HepG2 (cell line): Measurements from ENCODE around the gene FBXO28. TPM values are rescaled to one million over a fixed set of nuclear protein-coding genes. Genes with fewer than 3 reads are reported as not detected.

Source experiments
- ATAC-seq: fragments of 200-7000 bp; cut with Tn5 transposase; 3 replicates; pipeline ENCODE4 v1.9.1; 2020; ENCODE audit warnings: mild to moderate bottlenecking, moderate library complexity
- BruUV-seq: library from RNA; stranded (reverse); fragments of 400-500 nt; replicated peaks from 2 replicates; lab custom pipeline; 2021; lab: Mats Ljungman, UMichigan
- CTCF ChIA-PET: fragments of 300-600 bp; formaldehyde crosslinking; extraction: SDS; loops from one replicate; lab custom pipeline; 2021; ENCODE audit warnings: low total read pairs, inconsistent platforms, low intra/inter-chr PET ratio; lab: Yijun Ruan, JAX
- POLR2A ChIA-PET: fragments of 350-600 bp; sonication (Branson Sonifier 250); formaldehyde crosslinking; loops from one replicate; lab custom pipeline; 2020; ENCODE audit warnings: antibody characterized with exemption, inconsistent platforms; lab: Yijun Ruan, JAX
- DNase-seq: peaks from one replicate; pipeline ENCODE4 v3.0.0-alpha.2; 2015; ENCODE audit warnings: low spot score
- FAIRE-seq: peaks from 3 replicates; lab custom pipeline; 2011; peaks lifted over from hg19 to GRCh38; lab: Jason Lieb, UNC
- H2AFZ ChIP-seq: one replicate; pipeline ENCODE4 v1.6.1; 2011; ENCODE audit warnings: low read length, inconsistent platforms
- H3K27ac ChIP-seq: fragments of 300-600 bp; 3 replicates; pipeline ENCODE4 v1.8.0; 2011; ENCODE audit warnings: mixed run types, mild to moderate bottlenecking, mixed read lengths, low read length, inconsistent platforms; ENCODE audit not compliant: insufficient read depth; ENCODE audit errors: extremely low read length
- H3K27me3 ChIP-seq, 2 experiments: fragments of 200-600 bp in 1 of 2; 2 replicates in 1 of 2; 3 replicates in 1 of 2; pipeline versions ENCODE4 v1.6.0 to v1.8.0; 2011; ENCODE audit warnings: low read length in 2 of 2, mild to moderate bottlenecking in 2 of 2, moderate library complexity in 2 of 2, inconsistent platforms in 1 of 2; ENCODE audit not compliant: insufficient read depth in 2 of 2, control insufficient read depth in 1 of 2
- H3K36me3 ChIP-seq, 2 experiments: fragments of 200-600 bp in 1 of 2; replicated peaks in 1 of 2; 2 replicates in 1 of 2; 3 replicates in 1 of 2; pipeline versions ENCODE4 v1.5.1 to v1.8.0; 2011; ENCODE audit warnings: low read length in 2 of 2, inconsistent platforms in 1 of 2; ENCODE audit not compliant: insufficient read depth in 2 of 2, control insufficient read depth in 1 of 2
- H3K4me1 ChIP-seq: 2 replicates; pipeline ENCODE4 v1.5.1; 2012; ENCODE audit warnings: low read length, inconsistent platforms; ENCODE audit not compliant: insufficient read depth
- H3K4me2 ChIP-seq: 2 replicates; pipeline ENCODE4 v1.6.0; 2011; ENCODE audit warnings: low read depth, low read length, inconsistent platforms
- H3K4me3 ChIP-seq, 3 experiments: fragments of 200-600 bp in 1 of 3; sonication (generic), shearing (Covaris generic) in 1 of 3; replicated peaks in 1 of 3; 2 replicates each; pipeline ENCODE4 v1.5.1; 2011 to 2016; ENCODE audit warnings: low read length in 3 of 3, inconsistent platforms in 2 of 3, low read depth in 2 of 3, mild to moderate bottlenecking in 2 of 3, control low read depth in 1 of 3, mixed read lengths in 1 of 3; ENCODE audit not compliant: insufficient read depth in 1 of 3
- H3K79me2 ChIP-seq: one replicate; pipeline ENCODE4 v1.6.1; 2011; ENCODE audit warnings: low read length, inconsistent platforms; ENCODE audit not compliant: insufficient read depth
- H3K9ac ChIP-seq: 2 replicates; pipeline ENCODE4 v1.6.0; 2011; ENCODE audit warnings: mild to moderate bottlenecking, low read depth, low read length, inconsistent platforms; ENCODE audit not compliant: insufficient read depth
- H3K9me3 ChIP-seq: 2 replicates; pipeline ENCODE4 v1.5.1; 2012; ENCODE audit warnings: mild to moderate bottlenecking, low read length
- H4K20me1 ChIP-seq: 2 replicates; pipeline ENCODE4 v1.6.0; 2011; ENCODE audit warnings: inconsistent platforms, mild to moderate bottlenecking, low read length, moderate library complexity; ENCODE audit not compliant: insufficient read depth
- ATF7 ChIP-seq, 2 experiments: fragments of 450-650 bp in 1 of 2; sonication (generic) in 1 of 2; formaldehyde crosslinking in 1 of 2; IDR thresholded peaks; 2 replicates each; pipeline versions ENCODE4 v1.4.0 to v1.6.1; 2016 to 2020; ENCODE audit warnings: antibody characterized with exemption in 1 of 2, mild to moderate bottlenecking in 1 of 2, missing genetic modification reagents in 1 of 2
- BRCA1 ChIP-seq: sonication (generic); formaldehyde crosslinking; IDR thresholded peaks from 2 replicates; pipeline ENCODE4 v1.4.0; 2020; ENCODE audit warnings: missing genetic modification reagents
- TBX3 ChIP-seq: fragments of 450-650 bp; IDR thresholded peaks from 2 replicates; pipeline ENCODE4 v1.6.1; 2017; ENCODE audit warnings: antibody characterized with exemption, mild to moderate bottlenecking, inconsistent platforms, borderline replicate concordance
- ZBTB38 ChIP-seq: sonication (generic); formaldehyde crosslinking; IDR thresholded peaks from 2 replicates; pipeline ENCODE4 v1.5.1; 2020; ENCODE audit warnings: mild to moderate bottlenecking, missing genetic modification reagents
- ZBTB7A ChIP-seq: sonication (generic); formaldehyde crosslinking; IDR thresholded peaks from 2 replicates; pipeline ENCODE4 v1.8.0; 2022; ENCODE audit warnings: mild to moderate bottlenecking, missing genetic modification reagents
- ZNF274 ChIP-seq: sonication (generic); formaldehyde crosslinking; IDR thresholded peaks from 2 replicates; pipeline ENCODE4 v1.5.1; 2020; ENCODE audit warnings: mild to moderate bottlenecking, missing genetic modification reagents
- ZSCAN20 ChIP-seq: sonication (generic); formaldehyde crosslinking; IDR thresholded peaks from 2 replicates; pipeline ENCODE4 v1.4.0; 2020; ENCODE audit warnings: missing genetic modification reagents, mild to moderate bottlenecking, borderline replicate concordance
- WGBS: methylation state at CpG from one replicate; pipeline ENCODE4 v1.1.6; 2017; ENCODE audit warnings: low lambda C conversion rate; 5-methylcytosine and 5-hydroxymethylcytosine counted together
- in situ Hi-C: cut with HindIII; loops from 2 replicates; pipeline ENCODE4 v1.10.0; 2017; ENCODE audit warnings: low pct_unique_long_range_greater_than_20kb; ENCODE audit not compliant: extremely low pct_ligation_motif_present
- intact Hi-C: fragments of 100-400 bp; cut with micrococcal nuclease; formaldehyde crosslinking; loops from one replicate; pipeline ENCODE4 v1.10.0; 2022; ENCODE audit not compliant: unreplicated experiment
- polyA plus RNA-seq, 8 experiments: library from polyadenylated mRNA; depleted of rRNA in 3 of 8; stranded (reverse) in 7 of 8; unstranded in 1 of 8; fragments of >200 nt; fragmentation: Illumina TruSeq in 4 of 8; extraction: Trizol in 4 of 8; gene quantifications; 2 replicates each; pipeline versions ENCODE4 v1.2.1 to v1.2.3, GENCODE V29; 2011 to 2016; ENCODE audit warnings: low read depth in 4 of 8, missing spikeins in 1 of 8, mixed read lengths in 1 of 8; ENCODE audit not compliant: insufficient read depth in 1 of 8
- total RNA-seq, 5 experiments: library from RNA; depleted of rRNA; stranded (reverse); fragments of >200 nt; fragmentation: Illumina TruSeq; extraction: Trizol; gene quantifications; 2 replicates each; pipeline ENCODE4 v1.2.3, GENCODE V29; 2016; ENCODE audit warnings: low read depth in 1 of 5

The FBXO28 gene
- total and polyA plus RNA-seq, 2 of the 13 experiments (the other 11 are each of a cell fraction or from before 2014, with no cell fraction given): 8.5 to 29.1 TPM

DNA sequence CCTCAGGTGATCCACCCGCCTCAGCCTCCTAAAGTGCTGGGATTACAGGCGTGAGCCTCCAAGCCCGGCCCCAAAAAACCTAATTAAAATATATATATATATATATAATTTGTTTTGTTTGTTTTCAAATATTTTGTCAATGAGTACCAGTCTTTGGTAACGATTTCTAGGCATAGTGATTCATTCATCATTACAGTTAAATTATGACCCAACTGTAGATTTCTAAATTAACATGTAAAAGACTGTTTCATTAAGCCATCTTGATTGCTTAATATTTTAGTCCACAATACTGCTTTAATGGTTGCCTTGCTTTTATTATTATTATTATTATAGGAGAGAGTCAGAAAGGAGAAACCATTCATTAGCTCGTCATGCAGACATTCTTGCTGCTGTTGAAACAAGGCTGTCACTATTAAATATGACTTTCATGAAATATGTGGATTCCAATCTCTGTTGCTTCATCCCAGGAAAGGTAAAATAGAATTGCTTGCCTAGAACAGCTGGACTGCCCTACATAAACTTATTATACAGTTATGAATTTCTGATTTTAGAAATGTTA lies 19.9 kb downstream of the FBXO28 start:
- Histone ChIP-seq H4K20me1 (no peaks in the 10 kb centered on the region), H3K4me3 (no peak overlapping the region), H3K79me2 (peaks cover 2% of the 10 kb centered on the region), H2AFZ (no peak overlapping the region), H3K4me2 (no peak overlapping the region), H3K27me3 (no peaks in the 10 kb centered on the region), H3K36me3 (peaks cover 12 to 60% of the 10 kb centered on the region in 2 experiments; a peak in 4 of 5 replicates), H3K27ac (no peak overlapping the region), H3K9me3 (no peaks in the 10 kb centered on the region), H3K4me1 (no peaks in the 10 kb centered on the region), H3K9ac (no peak overlapping the region)
- in situ Hi-C loops: no loop called here
- POLR2A ChIA-PET: no interaction called here
- BruUV-seq: no TSS peak
- TF ChIP-seq ATF7 (IDR thresholded peaks at IDR 0.05): no peak
- TF ChIP-seq ATF7 (CRISPR knock-in tag; IDR thresholded peaks at IDR 0.05): no peak
- no peak for TF ChIP-seq BRCA1 (CRISPR knock-in tag)
- TF ChIP-seq ZSCAN20 (CRISPR knock-in tag): no peak
- CTCF ChIA-PET: no interaction called here
- intact Hi-C loops: no loop called here
- DNase-seq (no peak), FAIRE-seq (no peak), ATAC-seq (no peak)
- 72% methylated on average over 5 of the region's 5 CpGs for whole genome bisulfite sequencing

- Histone ChIP-seq H3K36me3 (peaks cover 2 to 39% of the 10 kb centered on the region in 2 experiments; a peak in 4 of 5 replicates), H3K4me1 (no peaks in the 10 kb centered on the region), H3K4me2 (no peak overlapping the region), H4K20me1 (no peaks in the 10 kb centered on the region), H3K27ac (no peak overlapping the region), H3K79me2 (no peaks in the 10 kb centered on the region), H3K9me3 (no peaks in the 10 kb centered on the region), H3K4me3 (no peak overlapping the region), H3K9ac (no peak overlapping the region), H2AFZ (no peak overlapping the region), H3K27me3 (no peaks in the 10 kb centered on the region)
- in situ Hi-C loops: no loop called here
- no peak for ATAC-seq
- CTCF ChIA-PET: no interaction called here
- no TSS peak for BruUV-seq
- POLR2A ChIA-PET: no interaction called here
- intact Hi-C loops: no loop called here
- FAIRE-seq: no peak
- TF ChIP-seq ZBTB38 (CRISPR knock-in tag) (no peak), ZBTB7A (CRISPR knock-in tag) (no peak), TBX3 (no peak), ZNF274 (CRISPR knock-in tag) (no peak)
- no peak for DNase-seq
Measured at GRCh38 chr1:224137518-224137917, 23.6 kb downstream of the FBXO28 start.
